Measurements from ENCODE around the gene PANX1.

Gene PANX1

GRCh38 chr11:94185416-94186084 is 56.9 kb downstream of the PANX1 start:
- DNase-seq (ENCODE audit: low read depth, low spot score): no peak

GRCh38 chr11:94186342-94187203 is 57.9 kb downstream of the PANX1 start:
- DNase-seq (ENCODE audit: low read depth, low spot score): no peak

DNA sequence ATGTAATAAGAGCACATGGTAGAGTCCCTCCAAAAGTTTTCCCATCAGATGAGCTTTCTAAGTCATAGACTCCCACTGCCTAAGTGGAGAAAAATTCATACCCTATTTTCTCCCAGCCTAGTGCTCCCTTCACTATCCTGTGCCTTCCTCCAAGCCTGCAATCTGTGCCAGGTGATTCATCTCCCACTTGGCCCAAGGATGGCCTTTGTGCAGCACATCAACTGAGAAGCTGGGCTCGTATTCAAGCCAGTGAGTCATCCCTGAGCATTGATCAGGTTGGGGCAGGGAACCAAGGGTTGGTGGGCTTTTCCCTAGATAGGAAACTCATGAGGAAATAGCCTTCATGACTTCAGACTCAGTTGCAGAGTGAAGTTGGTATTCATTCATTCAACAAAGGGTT is 64.6 kb downstream of the PANX1 start:
- peak; percentile 79 for DNase-seq (ENCODE audit: low read depth, low spot score)

DNA sequence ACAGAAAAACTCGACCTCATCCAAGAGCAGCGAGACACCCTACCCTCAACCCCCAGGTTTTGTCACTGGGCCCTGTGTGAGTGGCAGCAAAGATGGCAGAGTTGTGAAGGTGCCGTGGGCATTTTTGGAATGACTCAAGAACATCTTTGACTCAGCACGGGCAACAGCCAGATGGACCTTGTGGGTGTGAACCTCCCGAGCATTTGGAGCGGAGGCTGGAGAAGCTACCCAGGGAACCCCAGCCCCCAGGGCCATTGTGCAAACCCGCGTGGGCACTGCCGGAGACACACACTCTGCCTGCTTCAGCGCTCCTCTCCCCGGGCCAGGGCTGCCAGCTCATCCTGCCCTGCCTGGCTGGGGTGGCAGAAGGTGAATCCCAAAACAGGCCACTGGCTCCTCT is 66.1 kb downstream of the PANX1 start:
- no peak for DNase-seq (ENCODE audit: low read depth, low spot score)

GRCh38 chr11:94196363-94196762 is 67.7 kb downstream of the PANX1 start:
- peak; percentile 42 for DNase-seq (ENCODE audit: low read depth, low spot score)

DNA sequence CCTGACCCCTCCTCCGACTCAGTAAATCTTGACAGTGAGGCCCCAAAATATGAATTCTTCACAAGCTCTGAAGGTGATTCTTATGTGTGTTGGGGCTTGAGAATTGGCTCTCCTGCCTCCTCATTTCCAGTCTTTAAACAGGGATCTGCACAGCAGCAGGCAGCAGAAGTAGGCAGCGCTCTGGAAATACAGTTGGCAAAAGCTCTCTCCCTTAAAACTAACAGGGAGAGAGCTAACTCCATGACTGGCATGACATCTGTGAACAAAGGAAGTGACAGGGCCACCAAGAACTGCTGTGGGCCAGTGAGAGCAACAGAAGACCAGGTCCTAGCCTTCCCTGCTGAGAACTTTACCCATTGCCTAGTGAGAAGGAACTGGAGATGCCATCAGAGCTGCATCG is 70.1 kb downstream of the PANX1 start:
- DNase-seq (ENCODE audit: low read depth, low spot score): no peak

DNA sequence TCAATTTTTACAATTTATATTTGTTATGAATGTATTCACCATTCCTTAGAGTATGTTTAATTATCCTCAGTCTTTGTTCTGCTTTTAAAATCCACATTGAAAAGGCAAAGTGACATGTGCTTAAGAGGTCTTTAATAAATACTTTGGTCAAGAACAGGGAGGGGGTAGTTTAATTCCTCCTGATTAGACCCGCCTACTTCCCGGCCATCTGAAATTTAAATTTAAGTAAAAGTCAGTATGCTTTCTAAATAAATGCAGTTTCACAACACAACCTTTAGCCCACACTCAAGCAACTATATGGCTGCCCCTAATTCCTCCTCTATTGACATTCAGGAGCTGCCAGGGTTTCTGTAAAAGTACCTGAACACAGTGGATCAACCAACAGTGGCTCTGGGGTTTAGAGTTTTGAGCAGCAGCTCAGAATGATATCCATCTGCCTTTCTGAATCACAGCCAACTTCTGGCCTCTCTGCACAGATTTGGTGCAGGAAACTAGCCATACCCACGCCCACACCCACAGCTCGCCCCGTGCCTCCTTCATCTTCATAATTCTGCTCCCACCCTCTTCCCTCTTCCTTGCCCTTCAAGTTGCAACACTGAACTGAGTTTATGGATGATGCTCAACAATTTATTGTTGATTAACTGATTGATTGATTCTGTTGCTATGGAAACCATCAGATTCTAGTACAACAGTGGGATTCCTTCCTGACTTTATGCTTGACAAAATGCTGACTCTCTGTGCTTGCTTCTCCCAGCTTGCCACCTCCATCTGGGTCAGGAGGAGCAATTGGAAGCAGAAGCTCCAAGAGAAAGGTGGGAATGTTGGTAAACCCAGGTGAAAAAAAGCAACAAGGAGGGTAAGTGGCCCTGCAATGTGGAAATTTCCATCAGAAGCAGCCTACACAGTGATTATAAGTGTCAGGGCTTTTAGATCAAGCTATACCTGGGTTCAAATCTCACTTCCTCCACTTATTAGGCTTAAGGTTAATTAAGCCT is 70.8 kb downstream of the PANX1 start:
- DNase-seq (ENCODE audit: low read depth, low spot score): no peak

GRCh38 chr11:94201004-94201465 is 72.4 kb downstream of the PANX1 start:
- DNase-seq (ENCODE audit: low read depth, low spot score): peak; percentile 17

- DNase-seq (ENCODE audit: low read depth, low spot score): no peak
Observed at GRCh38 chr11:94203070-94203469, 74.4 kb downstream of the PANX1 start.

GRCh38 chr11:94211261-94211830 is 82.7 kb downstream of the PANX1 start:
- no peak for DNase-seq (ENCODE audit: low read depth, low spot score)

DNA sequence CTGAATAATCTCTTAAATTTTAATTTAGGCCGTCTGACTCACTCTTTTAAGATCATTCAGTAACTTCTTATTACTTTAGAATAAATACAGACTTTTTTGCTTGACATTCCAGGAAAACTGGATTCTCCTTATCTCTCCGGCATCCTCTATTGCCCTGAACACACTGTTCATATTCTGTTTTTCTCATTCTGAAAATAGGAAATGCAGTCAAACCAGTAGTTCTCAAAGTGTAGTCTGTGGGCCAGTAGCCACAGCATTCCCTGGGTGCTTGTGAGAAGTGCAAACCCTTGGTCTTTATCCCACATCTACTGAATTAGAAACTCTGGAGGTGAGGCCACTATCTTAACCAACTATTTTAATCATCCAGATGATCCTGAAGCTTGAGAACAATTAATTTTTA is 84.3 kb downstream of the PANX1 start:
- no peak for DNase-seq (ENCODE audit: low read depth, low spot score)

GRCh38 chr11:94217705-94218104 is 89.1 kb downstream of the PANX1 start:
- no peak for DNase-seq (ENCODE audit: low read depth, low spot score)

GRCh38 chr11:94218372-94218771 is 89.7 kb downstream of the PANX1 start:
- peak; percentile 42 for DNase-seq (ENCODE audit: low read depth, low spot score)

- DNase-seq (ENCODE audit: low read depth, low spot score): no peak
Observed at GRCh38 chr11:94219771-94220170, 91.1 kb downstream of the PANX1 start.

DNA sequence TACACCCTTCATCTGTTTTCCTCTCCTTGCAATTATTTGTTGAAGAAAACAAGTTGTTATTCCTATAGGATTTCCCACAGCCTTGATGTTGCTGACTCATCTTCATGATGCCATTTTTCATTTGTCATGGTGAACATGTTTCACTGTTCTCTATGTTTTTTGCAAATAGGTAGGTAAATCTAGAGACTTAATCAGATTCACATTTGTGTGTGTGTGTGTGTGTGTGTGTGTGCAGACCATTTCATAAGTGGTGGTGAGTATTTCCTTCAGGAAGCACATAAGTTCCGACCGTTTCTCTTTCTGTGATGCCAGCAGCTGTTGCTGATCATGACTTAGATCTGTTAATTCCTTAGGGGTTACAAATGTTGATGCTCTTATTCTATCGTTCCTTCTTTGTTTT is 95.4 kb downstream of the PANX1 start:
- no peak for DNase-seq (ENCODE audit: low read depth, low spot score)

Data from astrocyte of the hippocampus (primary cell).